ENCODE results near the gene CYP27B1.

- TF ChIP-seq CTCF (conservative IDR thresholded peaks at IDR 0.05; ENCODE audit: low read depth in 2 of 2) (peak; percentile 80 to 91), POLR2AphosphoS5 (IDR thresholded peaks at IDR 0.05; ENCODE audit: low read depth) (peak; percentile 91)
Measured at GRCh38 chr12:57782608-57783465, 16.0 kb upstream of the CYP27B1 start, which contains the start of gene TSFM.
